Astrocyte (in vitro differentiated cells and primary cell): ENCODE measurements around the gene ADD1. TPM values are rescaled to one million over a fixed set of nuclear protein-coding genes. Genes with fewer than 3 reads are reported as not detected.

ENCODE experiments used
- DNase-seq: peaks from one replicate; pipeline ENCODE4 v3.0.0-alpha.2; 2010; ENCODE audit warnings: low read depth
- FAIRE-seq: peaks from 2 replicates; lab custom pipeline; 2011; peaks lifted over from hg19 to GRCh38; lab: Jason Lieb, UNC
- H2AFZ ChIP-seq: 2 replicates; pipeline ENCODE4 v1.6.0; 2012; ENCODE audit warnings: low read depth, low read length, inconsistent platforms
- H3K27ac ChIP-seq: 2 replicates; pipeline ENCODE4 v1.5.1; 2011; ENCODE audit warnings: low read depth, low read length, inconsistent platforms
- H3K27me3 ChIP-seq: 2 replicates; pipeline ENCODE4 v1.6.0; 2011; ENCODE audit warnings: low read length, inconsistent platforms; ENCODE audit not compliant: insufficient read depth
- H3K36me3 ChIP-seq: 2 replicates; pipeline ENCODE4 v1.5.1; 2011; ENCODE audit warnings: low read length, inconsistent platforms; ENCODE audit not compliant: insufficient read depth
- H3K4me1 ChIP-seq: 2 replicates; pipeline ENCODE4 v1.5.1; 2011; ENCODE audit warnings: low read length, inconsistent platforms; ENCODE audit not compliant: insufficient read depth
- H3K4me2 ChIP-seq: 2 replicates; pipeline ENCODE4 v1.6.0; 2012; ENCODE audit warnings: low read length, inconsistent platforms
- H3K4me3 ChIP-seq: 2 replicates; pipeline ENCODE4 v1.5.1; 2011; ENCODE audit warnings: low read depth, mild to moderate bottlenecking, low read length, inconsistent platforms; ENCODE audit not compliant: insufficient read depth
- H3K79me2 ChIP-seq: 2 replicates; pipeline ENCODE4 v1.6.0; 2012; ENCODE audit warnings: mild to moderate bottlenecking, low read length, inconsistent platforms; ENCODE audit not compliant: insufficient read depth
- H3K9ac ChIP-seq: 2 replicates; pipeline ENCODE4 v1.6.0; 2012; ENCODE audit warnings: mild to moderate bottlenecking, low read length, inconsistent platforms
- H3K9me3 ChIP-seq: 2 replicates; pipeline ENCODE4 v1.5.1; 2012; ENCODE audit warnings: low read depth, mild to moderate bottlenecking, low read length, inconsistent platforms; ENCODE audit not compliant: insufficient read depth
- H4K20me1 ChIP-seq: 2 replicates; pipeline ENCODE4 v1.6.0; 2012; ENCODE audit warnings: low read length, inconsistent platforms; ENCODE audit not compliant: insufficient read depth
- H3K27ac Mint-ChIP-seq: one replicate; pipeline ENCODE4 v1.8.0; 2021; ENCODE audit warnings: mild to moderate bottlenecking, mixed read lengths; ENCODE audit not compliant: unreplicated experiment
- H3K27me3 Mint-ChIP-seq: one replicate; pipeline ENCODE4 v1.8.0; 2021; ENCODE audit warnings: low read depth, mixed read lengths; ENCODE audit not compliant: unreplicated experiment
- H3K36me3 Mint-ChIP-seq: one replicate; pipeline ENCODE4 v1.8.0; 2021; ENCODE audit warnings: low read depth, mixed read lengths; ENCODE audit not compliant: unreplicated experiment
- H3K4me1 Mint-ChIP-seq: one replicate; pipeline ENCODE4 v1.8.0; 2021; ENCODE audit warnings: low read depth, mixed read lengths; ENCODE audit not compliant: unreplicated experiment
- H3K4me3 Mint-ChIP-seq: one replicate; pipeline ENCODE4 v1.8.0; 2021; ENCODE audit warnings: mild to moderate bottlenecking, moderate library complexity, mixed read lengths; ENCODE audit not compliant: unreplicated experiment
- H3K9me3 Mint-ChIP-seq: one replicate; pipeline ENCODE4 v1.8.0; 2021; ENCODE audit warnings: mild to moderate bottlenecking, mixed read lengths; ENCODE audit not compliant: unreplicated experiment
- EZH2 ChIP-seq: IDR thresholded peaks from 2 replicates; pipeline ENCODE4 v1.6.1; 2012; ENCODE audit warnings: mild to moderate bottlenecking, low read length, inconsistent platforms; ENCODE audit not compliant: insufficient read depth
- total RNA-seq: library from RNA; stranded (reverse); gene quantifications from 2 replicates; pipeline ENCODE4 v1.2.1, GENCODE V29; 2021
- TF ChIP-seq, protein P1 (sequence below): IDR thresholded peaks from 2 replicates; pipeline ENCODE4 v1.5.1; 2011; ENCODE audit warnings: low read depth, mild to moderate bottlenecking, inconsistent platforms, low read length, moderate library complexity; ENCODE audit not compliant: insufficient read depth

ADD1 gene
- total RNA-seq, 1 donor from 2014 or later = 280 TPM

DNA sequence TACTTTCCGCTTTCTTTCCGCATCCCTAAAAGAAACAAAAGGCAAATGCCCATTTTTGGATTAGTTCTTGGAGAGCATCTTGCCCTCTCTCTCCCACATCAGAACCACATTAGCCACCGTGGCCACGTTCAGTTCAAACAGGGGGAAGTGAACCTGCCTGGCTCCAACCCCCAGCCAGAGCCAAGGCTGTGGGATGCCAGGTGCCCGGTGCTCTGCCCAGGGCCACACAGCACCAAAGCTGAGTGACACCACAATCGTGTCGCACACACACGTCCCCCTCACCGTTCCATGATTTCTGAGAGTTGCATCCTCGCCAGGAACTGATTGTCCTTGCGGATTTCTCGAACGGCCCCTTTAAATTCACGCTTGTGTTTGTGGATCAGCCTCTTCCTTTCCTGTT is 95.3 kb downstream of the ADD1 start:
- no peak for DNase-seq
- H3K36me3 Mint-ChIP-seq = peaks cover 14% of the 10 kb centered on the region

DNA sequence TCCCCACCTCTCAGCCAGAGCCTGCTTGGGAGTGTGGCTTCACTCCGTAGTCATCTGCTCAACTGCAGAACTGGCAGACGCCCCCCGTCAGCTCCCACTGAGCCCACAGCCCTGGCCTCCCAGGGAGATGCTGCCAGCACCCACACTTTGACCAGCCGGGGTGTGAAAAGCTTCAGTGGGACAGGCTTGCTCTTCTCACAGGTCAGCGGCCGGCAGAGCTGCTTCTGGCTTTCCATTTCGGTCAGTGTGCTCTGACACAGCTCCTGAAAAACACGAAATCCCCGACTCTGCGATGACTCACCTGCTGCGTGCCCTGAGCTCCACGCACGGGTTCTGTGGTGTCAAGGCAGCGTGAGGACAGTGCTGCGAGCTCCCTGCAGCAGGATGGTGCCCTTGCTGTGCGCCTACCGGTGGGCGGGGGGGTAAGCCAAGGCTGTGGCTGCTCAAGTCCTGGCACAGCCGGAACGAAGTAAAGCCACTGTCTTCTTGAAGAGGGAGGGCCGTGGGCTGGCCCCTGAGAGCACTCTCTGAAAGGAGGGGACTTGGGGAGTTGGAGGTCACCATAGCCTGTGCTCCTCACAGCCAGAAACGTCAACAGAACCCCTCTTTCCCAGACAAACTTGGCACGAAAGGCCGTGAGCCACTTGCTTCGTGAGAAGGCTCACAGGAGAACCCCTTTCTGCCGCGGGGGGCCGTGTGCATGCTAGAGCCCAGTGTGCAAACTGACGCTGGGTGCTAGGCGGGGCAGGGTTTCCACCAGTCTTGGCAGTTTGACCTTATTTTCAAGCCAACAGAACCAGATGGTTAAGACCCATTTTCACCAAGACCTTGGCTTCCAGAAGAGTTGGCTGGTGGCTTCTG is 96.0 kb downstream of the ADD1 start:
- Mint-ChIP-seq H3K27ac (no peak overlapping the region), H3K27me3 (no peaks in the 10 kb centered on the region), H3K4me1 (peaks cover 18% of the 10 kb centered on the region), H3K9me3 (no peaks in the 10 kb centered on the region), H3K36me3 (peaks cover 19% of the 10 kb centered on the region), H3K4me3 (no peak overlapping the region)
- Histone ChIP-seq H3K4me1 (peaks cover 25% of the 10 kb centered on the region), H3K27me3 (no peaks in the 10 kb centered on the region), H3K9me3 (peaks cover 4% of the 10 kb centered on the region), H3K36me3 (peaks cover 42% of the 10 kb centered on the region), H4K20me1 (peaks cover 71% of the 10 kb centered on the region), H3K9ac (no peak overlapping the region), H3K27ac (no peak overlapping the region), H2AFZ (no peak overlapping the region), H3K4me3 (no peak overlapping the region), H3K79me2 (peaks cover 41% of the 10 kb centered on the region), H3K4me2 (no peak overlapping the region)
- FAIRE-seq (no peak), DNase-seq (no peak)
- TF ChIP-seq, protein P1, sequence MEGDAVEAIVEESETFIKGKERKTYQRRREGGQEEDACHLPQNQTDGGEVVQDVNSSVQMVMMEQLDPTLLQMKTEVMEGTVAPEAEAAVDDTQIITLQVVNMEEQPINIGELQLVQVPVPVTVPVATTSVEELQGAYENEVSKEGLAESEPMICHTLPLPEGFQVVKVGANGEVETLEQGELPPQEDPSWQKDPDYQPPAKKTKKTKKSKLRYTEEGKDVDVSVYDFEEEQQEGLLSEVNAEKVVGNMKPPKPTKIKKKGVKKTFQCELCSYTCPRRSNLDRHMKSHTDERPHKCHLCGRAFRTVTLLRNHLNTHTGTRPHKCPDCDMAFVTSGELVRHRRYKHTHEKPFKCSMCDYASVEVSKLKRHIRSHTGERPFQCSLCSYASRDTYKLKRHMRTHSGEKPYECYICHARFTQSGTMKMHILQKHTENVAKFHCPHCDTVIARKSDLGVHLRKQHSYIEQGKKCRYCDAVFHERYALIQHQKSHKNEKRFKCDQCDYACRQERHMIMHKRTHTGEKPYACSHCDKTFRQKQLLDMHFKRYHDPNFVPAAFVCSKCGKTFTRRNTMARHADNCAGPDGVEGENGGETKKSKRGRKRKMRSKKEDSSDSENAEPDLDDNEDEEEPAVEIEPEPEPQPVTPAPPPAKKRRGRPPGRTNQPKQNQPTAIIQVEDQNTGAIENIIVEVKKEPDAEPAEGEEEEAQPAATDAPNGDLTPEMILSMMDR = no peak
- TF ChIP-seq EZH2 = no peak

More for the DNA sequence above, 95.3 kb downstream of the ADD1 start:
- H3K27me3 ChIP-seq = no peaks in the 10 kb centered on the region
- Mint-ChIP-seq H3K27me3 (no peaks in the 10 kb centered on the region), H3K27ac (no peak overlapping the region), H3K4me3 (no peak overlapping the region), H3K4me1 (peaks cover 18% of the 10 kb centered on the region), H3K9me3 (no peaks in the 10 kb centered on the region)
- no peak overlapping the region for H3K4me2 ChIP-seq
- no peak overlapping the region for H3K4me3 ChIP-seq
- H3K9ac ChIP-seq = no peak overlapping the region
- no peak overlapping the region for H3K27ac ChIP-seq
- peaks cover 71% of the 10 kb centered on the region for H4K20me1 ChIP-seq
- peaks cover 38% of the 10 kb centered on the region for H3K36me3 ChIP-seq
- no peak for FAIRE-seq
- H3K4me1 ChIP-seq = peaks cover 26% of the 10 kb centered on the region
- peaks cover 4% of the 10 kb centered on the region for H3K9me3 ChIP-seq
- TF ChIP-seq EZH2 = no peak
- TF ChIP-seq, protein P1 = no peak
- no peak overlapping the region for H2AFZ ChIP-seq
- peaks cover 42% of the 10 kb centered on the region for H3K79me2 ChIP-seq
